ENCODE data around the gene HSF2BP.
"Not testable (repeated sequence)": the region's sequence is repeated elsewhere in the genome, so short reads cannot be mapped to it uniquely, and the experiment has no call there.

The HSF2BP gene

GRCh38 chr21:43701936-43702784 lies 42.9 kb upstream of the HSF2BP start:
- DNase-seq (ENCODE audit: extremely low spot score), result no peak
- ChIA-PET CTCF (no interaction called here), POLR2A (interaction anchor here (1.6 kb wide), 1 partner anchor 26 kb away, joined by 3 read pairs; no protein-coding TSS in a partner anchor)
- TF ChIP-seq ZNF384 (IDR thresholded peaks at IDR 0.05) (no peak), CTBP1 (IDR thresholded peaks at IDR 0.05; ENCODE audit: borderline replicate concordance) (no peak), FOXA1 (IDR thresholded peaks at IDR 0.05) (no peak), LEF1 (IDR thresholded peaks at IDR 0.05; ENCODE audit: borderline replicate concordance) (no peak)

GRCh38 chr21:43699933-43700599 lies 40.8 kb upstream of the HSF2BP start:
- ChIA-PET POLR2A (no interaction called here), CTCF (no interaction called here)
- TF ChIP-seq PKNOX1 (IDR thresholded peaks at IDR 0.05), result peak; percentile 67
- no peak for TF ChIP-seq ELF4 (IDR thresholded peaks at IDR 0.05)
- TF ChIP-seq BHLHE40 (IDR thresholded peaks at IDR 0.05; ENCODE audit: borderline replicate concordance), result no peak
- no peak for DNase-seq (ENCODE audit: extremely low spot score)

GRCh38 chr21:43699492-43699777 lies 40.1 kb upstream of the HSF2BP start:
- POLR2A ChIA-PET, CTCF ChIA-PET: not testable (repeated sequence)

GRCh38 chr21:43697758-43698643 lies 38.7 kb upstream of the HSF2BP start:
- CTCF ChIA-PET, result no interaction called here
- no peak for TF ChIP-seq PKNOX1 (IDR thresholded peaks at IDR 0.05)
- TF ChIP-seq FOXA1 (IDR thresholded peaks at IDR 0.05), result no peak
- no peak for TF ChIP-seq HDGF (IDR thresholded peaks at IDR 0.05; ENCODE audit: borderline replicate concordance)
- no peak for TF ChIP-seq ARNT (IDR thresholded peaks at IDR 0.05)
- no peak for TF ChIP-seq L3MBTL2 (conservative IDR thresholded peaks at IDR 0.05)
- TF ChIP-seq FOXM1 (IDR thresholded peaks at IDR 0.05; ENCODE audit: borderline replicate concordance), result no peak
- no peak for TF ChIP-seq BHLHE40 (IDR thresholded peaks at IDR 0.05; ENCODE audit: borderline replicate concordance)
- no peak for TF ChIP-seq LEF1 (IDR thresholded peaks at IDR 0.05; ENCODE audit: borderline replicate concordance)
- no peak for TF ChIP-seq TARDBP (IDR thresholded peaks at IDR 0.05)
- POLR2A ChIA-PET, result no interaction called here
- no peak for DNase-seq (ENCODE audit: extremely low spot score)

More at GRCh38 chr21:43699492-43699777, 40.1 kb upstream of the HSF2BP start:
- DNase-seq (ENCODE audit: extremely low spot score), result not testable (repeated sequence)

- ChIA-PET POLR2A (no interaction called here), CTCF (no interaction called here)
- no peak for DNase-seq (ENCODE audit: extremely low spot score)
- TF ChIP-seq FOXM1 (IDR thresholded peaks at IDR 0.05; ENCODE audit: borderline replicate concordance), result no peak
- TF ChIP-seq ARNT (IDR thresholded peaks at IDR 0.05), result no peak
- no peak for TF ChIP-seq SUZ12 (IDR thresholded peaks at IDR 0.05)
- TF ChIP-seq NFRKB (IDR thresholded peaks at IDR 0.05), result no peak
- no peak for TF ChIP-seq BHLHE40 (IDR thresholded peaks at IDR 0.05; ENCODE audit: borderline replicate concordance)
These were observed 36.9 kb upstream of the HSF2BP start for GRCh38 chr21:43696214-43696613.

- POLR2A ChIA-PET, result no interaction called here
- CTCF ChIA-PET, result no interaction called here
- no peak for DNase-seq (ENCODE audit: extremely low spot score)
- TF ChIP-seq FOXM1 (IDR thresholded peaks at IDR 0.05; ENCODE audit: borderline replicate concordance) (no peak), NFRKB (IDR thresholded peaks at IDR 0.05) (no peak), CTBP1 (IDR thresholded peaks at IDR 0.05; ENCODE audit: borderline replicate concordance) (no peak), TARDBP (IDR thresholded peaks at IDR 0.05) (no peak), SUZ12 (IDR thresholded peaks at IDR 0.05) (no peak), L3MBTL2 (conservative IDR thresholded peaks at IDR 0.05) (no peak), ELF4 (IDR thresholded peaks at IDR 0.05) (no peak), ARNT (IDR thresholded peaks at IDR 0.05) (no peak), ZNF384 (IDR thresholded peaks at IDR 0.05) (no peak), FOXA1 (IDR thresholded peaks at IDR 0.05) (no peak), BHLHE40 (IDR thresholded peaks at IDR 0.05; ENCODE audit: borderline replicate concordance) (no peak), FOXK2 (IDR thresholded peaks at IDR 0.05) (no peak), PKNOX1 (IDR thresholded peaks at IDR 0.05) (no peak), LEF1 (IDR thresholded peaks at IDR 0.05; ENCODE audit: borderline replicate concordance) (no peak), HDGF (IDR thresholded peaks at IDR 0.05; ENCODE audit: borderline replicate concordance) (no peak), SP1 (IDR thresholded peaks at IDR 0.05) (no peak)
These were observed 35.3 kb upstream of the HSF2BP start for GRCh38 chr21:43694437-43695079.

All from HEK293T (cell line).